Rectal smooth muscle tissue (tissue), 1 donor: ENCODE measurements around the gene TMEM185B.
"Not testable (repeated sequence)": the region's sequence is repeated elsewhere in the genome, so short reads cannot be mapped to it uniquely, and the experiment has no call there.

Source experiments
- H3K27ac ChIP-seq: one replicate; pipeline ENCODE4 v1.7.0; 2013; ENCODE audit warnings: low read depth, low read length, inconsistent platforms
- H3K27me3 ChIP-seq: one replicate; pipeline ENCODE4 v1.7.0; 2013; ENCODE audit warnings: low read length; ENCODE audit not compliant: control insufficient read depth, insufficient read depth
- H3K36me3 ChIP-seq: one replicate; pipeline ENCODE4 v1.7.0; 2013; ENCODE audit warnings: low read length; ENCODE audit not compliant: control insufficient read depth, insufficient read depth
- H3K4me1 ChIP-seq: one replicate; pipeline ENCODE4 v1.7.0; 2013; ENCODE audit warnings: low read length; ENCODE audit not compliant: control insufficient read depth, insufficient read depth
- H3K4me3 ChIP-seq: one replicate; pipeline ENCODE4 v1.7.0; 2013; ENCODE audit warnings: low read length
- H3K9ac ChIP-seq: one replicate; pipeline ENCODE4 v1.7.0; 2013; ENCODE audit warnings: low read length

TMEM185B gene

GRCh38 chr2:120206022-120206581, 17.1 kb downstream of the TMEM185B start:
- no peak overlapping the region for H3K4me3 ChIP-seq
- no peak overlapping the region for H3K27ac ChIP-seq
- H3K27me3 ChIP-seq = no peaks in the 10 kb centered on the region
- no peaks in the 10 kb centered on the region for H3K4me1 ChIP-seq
- no peak overlapping the region for H3K9ac ChIP-seq
- H3K36me3 ChIP-seq = no peaks in the 10 kb centered on the region

GRCh38 chr2:120204945-120205670, 18.1 kb downstream of the TMEM185B start:
- H3K27me3 ChIP-seq = no peaks in the 10 kb centered on the region

GRCh38 chr2:120204417-120204816, 18.8 kb downstream of the TMEM185B start:
- Histone ChIP-seq H3K27ac (no peak overlapping the region), H3K4me1 (no peaks in the 10 kb centered on the region), H3K27me3 (no peaks in the 10 kb centered on the region), H3K9ac (no peak overlapping the region), H3K36me3 (no peaks in the 10 kb centered on the region), H3K4me3 (no peak overlapping the region)

More at GRCh38 chr2:120204945-120205670, 18.1 kb downstream of the TMEM185B start:
- Histone ChIP-seq H3K4me1 (no peaks in the 10 kb centered on the region), H3K36me3 (no peaks in the 10 kb centered on the region), H3K4me3 (no peak overlapping the region), H3K27ac (no peak overlapping the region), H3K9ac (no peak overlapping the region)

- Histone ChIP-seq H3K4me3 (no peak overlapping the region), H3K27ac (no peak overlapping the region), H3K27me3 (no peaks in the 10 kb centered on the region), H3K36me3 (no peaks in the 10 kb centered on the region), H3K4me1 (no peaks in the 10 kb centered on the region), H3K9ac (no peak overlapping the region)
These were observed 19.2 kb downstream of the TMEM185B start for GRCh38 chr2:120204022-120204405.

GRCh38 chr2:120203251-120204021, 19.8 kb downstream of the TMEM185B start:
- H3K4me3 ChIP-seq = no peak overlapping the region
- H3K9ac ChIP-seq = no peak overlapping the region
- H3K4me1 ChIP-seq = no peaks in the 10 kb centered on the region
- H3K36me3 ChIP-seq = no peaks in the 10 kb centered on the region
- no peaks in the 10 kb centered on the region for H3K27me3 ChIP-seq
- no peak overlapping the region for H3K27ac ChIP-seq

GRCh38 chr2:120199817-120200459, 23.3 kb downstream of the TMEM185B start:
- not testable (repeated sequence) for H3K27ac ChIP-seq, H3K9ac ChIP-seq, H3K27me3 ChIP-seq, H3K4me3 ChIP-seq, H3K36me3 ChIP-seq, H3K4me1 ChIP-seq

GRCh38 chr2:120195553-120195952, 27.6 kb downstream of the TMEM185B start:
- Histone ChIP-seq H3K9ac (no peak overlapping the region), H3K27me3 (no peaks in the 10 kb centered on the region), H3K4me3 (no peak overlapping the region), H3K27ac (no peak overlapping the region), H3K4me1 (no peaks in the 10 kb centered on the region), H3K36me3 (no peaks in the 10 kb centered on the region)

GRCh38 chr2:120192280-120192679, 30.9 kb downstream of the TMEM185B start:
- no peaks in the 10 kb centered on the region for H3K27me3 ChIP-seq
- H3K36me3 ChIP-seq = no peaks in the 10 kb centered on the region
- H3K4me3 ChIP-seq = no peak overlapping the region
- H3K27ac ChIP-seq = no peak overlapping the region
- H3K4me1 ChIP-seq = no peaks in the 10 kb centered on the region
- H3K9ac ChIP-seq = no peak overlapping the region

GRCh38 chr2:120189189-120189588, 34.0 kb downstream of the TMEM185B start:
- H3K27me3 ChIP-seq = no peaks in the 10 kb centered on the region
- no peaks in the 10 kb centered on the region for H3K4me1 ChIP-seq
- H3K36me3 ChIP-seq = no peaks in the 10 kb centered on the region
- H3K9ac ChIP-seq = no peak overlapping the region
- H3K4me3 ChIP-seq = no peak overlapping the region
- no peak overlapping the region for H3K27ac ChIP-seq

GRCh38 chr2:120182019-120182560, 41.1 kb downstream of the TMEM185B start:
- Histone ChIP-seq H3K36me3 (no peaks in the 10 kb centered on the region), H3K9ac (no peak overlapping the region), H3K4me1 (no peaks in the 10 kb centered on the region), H3K27ac (no peak overlapping the region), H3K4me3 (no peak overlapping the region), H3K27me3 (no peaks in the 10 kb centered on the region)

- H3K27ac ChIP-seq = no peak overlapping the region
- no peaks in the 10 kb centered on the region for H3K36me3 ChIP-seq
- H3K4me1 ChIP-seq = no peaks in the 10 kb centered on the region
- no peaks in the 10 kb centered on the region for H3K27me3 ChIP-seq
- H3K9ac ChIP-seq = no peak overlapping the region
- no peak overlapping the region for H3K4me3 ChIP-seq
These were observed 43.1 kb downstream of the TMEM185B start for GRCh38 chr2:120180066-120180465.

- Histone ChIP-seq H3K4me1 (no peaks in the 10 kb centered on the region), H3K27ac (no peak overlapping the region), H3K9ac (no peak overlapping the region), H3K27me3 (no peaks in the 10 kb centered on the region), H3K4me3 (no peak overlapping the region), H3K36me3 (no peaks in the 10 kb centered on the region)
These were observed 43.8 kb downstream of the TMEM185B start for GRCh38 chr2:120179396-120179795.
